ENCODE data around the gene SNX9.
"Not testable (repeated sequence)": the region's sequence is repeated elsewhere in the genome, so short reads cannot be mapped to it uniquely, and the experiment has no call there.

Gene SNX9

GRCh38 chr6:157853902-157854502, 31.0 kb downstream of the SNX9 start:
- DNase-seq (ENCODE audit: low read depth in 2 of 2, low spot score in 1 of 2): no peak

- no peak for DNase-seq (ENCODE audit: low read depth in 2 of 2, low spot score in 1 of 2)
These were observed 32.3 kb downstream of the SNX9 start for GRCh38 chr6:157855325-157855724.

- DNase-seq (ENCODE audit: low read depth in 2 of 2, low spot score in 1 of 2): not testable (repeated sequence)
These were observed 32.8 kb downstream of the SNX9 start for GRCh38 chr6:157855804-157856203.

- DNase-seq (ENCODE audit: low read depth in 2 of 2, low spot score in 1 of 2): not testable (repeated sequence)
These were observed 35.6 kb downstream of the SNX9 start for GRCh38 chr6:157858664-157859063.

GRCh38 chr6:157859775-157860504, 36.9 kb downstream of the SNX9 start:
- no peak for DNase-seq (ENCODE audit: low read depth in 2 of 2, low spot score in 1 of 2)

GRCh38 chr6:157860505-157860991, 37.5 kb downstream of the SNX9 start:
- no peak for DNase-seq (ENCODE audit: low read depth in 2 of 2, low spot score in 1 of 2)

- DNase-seq (ENCODE audit: low read depth in 2 of 2, low spot score in 1 of 2): no peak
These were observed 38.1 kb downstream of the SNX9 start for GRCh38 chr6:157861184-157861583.

- no peak for DNase-seq (ENCODE audit: low read depth in 2 of 2, low spot score in 1 of 2)
These were observed 38.8 kb downstream of the SNX9 start for GRCh38 chr6:157861814-157862213.

- no peak for DNase-seq (ENCODE audit: low read depth in 2 of 2, low spot score in 1 of 2)
These were observed 39.7 kb downstream of the SNX9 start for GRCh38 chr6:157862706-157863105.

- DNase-seq (ENCODE audit: low read depth in 2 of 2, low spot score in 1 of 2): no peak
These were observed 41.2 kb downstream of the SNX9 start for GRCh38 chr6:157864185-157864761.

GRCh38 chr6:157865249-157865648, 42.2 kb downstream of the SNX9 start:
- DNase-seq (ENCODE audit: low read depth in 2 of 2, low spot score in 1 of 2): no peak

GRCh38 chr6:157867155-157867559, 44.1 kb downstream of the SNX9 start:
- DNase-seq (ENCODE audit: low read depth in 2 of 2, low spot score in 1 of 2): no peak

- no peak for DNase-seq (ENCODE audit: low read depth in 2 of 2, low spot score in 1 of 2)
These were observed 44.9 kb downstream of the SNX9 start for GRCh38 chr6:157867981-157868380.

GRCh38 chr6:157868835-157869234, 45.8 kb downstream of the SNX9 start:
- no peak for DNase-seq (ENCODE audit: low read depth in 2 of 2, low spot score in 1 of 2)

- no peak for DNase-seq (ENCODE audit: low read depth in 2 of 2, low spot score in 1 of 2)
These were observed 46.7 kb downstream of the SNX9 start for GRCh38 chr6:157869673-157870302.

- peak; percentile 60 to 81 for DNase-seq (ENCODE audit: low read depth in 2 of 2, low spot score in 1 of 2)
These were observed 50.8 kb downstream of the SNX9 start for GRCh38 chr6:157873735-157874344.

- no peak for DNase-seq (ENCODE audit: low read depth in 2 of 2, low spot score in 1 of 2)
These were observed 54.1 kb downstream of the SNX9 start for GRCh38 chr6:157877149-157877548.

- no peak for DNase-seq (ENCODE audit: low read depth in 2 of 2, low spot score in 1 of 2)
These were observed 54.8 kb downstream of the SNX9 start for GRCh38 chr6:157877573-157878438.

GRCh38 chr6:157879034-157879872, 56.2 kb downstream of the SNX9 start:
- no peak for DNase-seq (ENCODE audit: low read depth in 2 of 2, low spot score in 1 of 2)

GRCh38 chr6:157879873-157880254, 56.8 kb downstream of the SNX9 start:
- no peak for DNase-seq (ENCODE audit: low read depth in 2 of 2, low spot score in 1 of 2)

All from stimulated activated CD8-positive, alpha-beta memory T cell treated with anti-CD3 and anti-CD28 coated beads, Interleukin-4, amount 100 ng/mL, for 4 hours (primary cell).